Left lobe of liver (tissue), 2 donors: ENCODE measurements around the gene SPECC1L. TPM values are rescaled to one million over a fixed set of nuclear protein-coding genes. Genes with fewer than 3 reads are reported as not detected.

Experiments used
- ATAC-seq: fragments of 200-7000 bp; cut with Tn5 transposase; one replicate; pipeline ENCODE4 v1.9.1; 2020; ENCODE audit warnings: mild to moderate bottlenecking, moderate library complexity
- DNase-seq: peaks from one replicate; pipeline ENCODE4 v3.0.0-alpha.2; 2020; ENCODE audit warnings: low spot score
- total RNA-seq: library from RNA; stranded (reverse); gene quantifications from one replicate; pipeline ENCODE4 v1.2.1, GENCODE V29; 2021
- donor health status: DM: no; HTN: no; CAD: no; lungs with moderate emphysema.
- donor health status: DM: no; HTN: yes; CAD: no.

Gene SPECC1L
- total RNA-seq, 1 donor from 2014 or later, result 25.2 TPM

- ATAC-seq, result no peak
Observed at GRCh38 chr22:24435861-24436371, 165.3 kb downstream of the SPECC1L start.

GRCh38 chr22:24436553-24436952, 165.9 kb downstream of the SPECC1L start:
- no peak for DNase-seq
- no peak for ATAC-seq

More at GRCh38 chr22:24435861-24436371, 165.3 kb downstream of the SPECC1L start:
- no peak for DNase-seq

DNA sequence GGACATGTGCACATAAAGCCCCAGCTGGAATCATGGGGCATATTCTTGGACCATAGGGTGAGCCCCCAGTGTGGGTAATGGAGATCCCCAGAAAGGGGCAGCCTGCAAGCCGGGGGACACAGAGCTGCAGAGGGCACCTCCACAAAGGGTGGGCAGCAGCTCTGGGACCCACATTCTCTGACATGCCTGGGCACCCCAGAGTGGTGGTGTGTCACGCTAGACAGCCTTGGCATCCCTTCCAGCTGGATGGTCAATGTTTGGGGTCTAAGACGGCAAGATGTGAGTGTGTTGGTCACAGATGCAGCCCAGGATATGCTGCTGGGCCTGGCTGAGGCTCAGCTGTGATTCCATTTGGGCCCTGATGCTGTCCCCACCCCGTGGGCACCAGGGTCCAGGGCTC, 166.5 kb downstream of the SPECC1L start:
- no peak for DNase-seq
- no peak for ATAC-seq

- DNase-seq (no peak), ATAC-seq (no peak)
Observed at GRCh38 chr22:24437741-24438328, 167.2 kb downstream of the SPECC1L start.

DNA sequence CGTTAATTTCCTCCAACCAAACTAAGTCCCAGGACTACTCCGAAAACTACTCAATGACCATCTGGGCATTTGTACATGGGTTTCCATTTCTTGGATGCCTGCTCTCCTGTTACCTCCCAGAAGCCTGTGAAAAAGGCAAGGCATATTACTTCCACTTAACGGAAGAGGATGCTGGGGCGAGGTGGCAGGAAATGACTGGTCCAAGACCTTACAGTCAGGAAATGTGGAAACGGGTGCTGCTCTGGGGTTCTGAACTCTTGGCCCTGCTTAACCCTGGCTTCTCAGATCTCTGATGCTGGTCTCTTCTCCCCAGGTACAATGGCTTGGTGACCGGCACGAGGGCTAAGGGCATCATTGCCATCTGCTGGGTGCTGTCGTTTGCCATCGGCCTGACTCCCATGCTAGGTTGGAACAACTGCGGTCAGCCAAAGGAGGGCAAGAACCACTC, 169.7 kb downstream of the SPECC1L start:
- ATAC-seq (no peak), DNase-seq (no peak)

DNA sequence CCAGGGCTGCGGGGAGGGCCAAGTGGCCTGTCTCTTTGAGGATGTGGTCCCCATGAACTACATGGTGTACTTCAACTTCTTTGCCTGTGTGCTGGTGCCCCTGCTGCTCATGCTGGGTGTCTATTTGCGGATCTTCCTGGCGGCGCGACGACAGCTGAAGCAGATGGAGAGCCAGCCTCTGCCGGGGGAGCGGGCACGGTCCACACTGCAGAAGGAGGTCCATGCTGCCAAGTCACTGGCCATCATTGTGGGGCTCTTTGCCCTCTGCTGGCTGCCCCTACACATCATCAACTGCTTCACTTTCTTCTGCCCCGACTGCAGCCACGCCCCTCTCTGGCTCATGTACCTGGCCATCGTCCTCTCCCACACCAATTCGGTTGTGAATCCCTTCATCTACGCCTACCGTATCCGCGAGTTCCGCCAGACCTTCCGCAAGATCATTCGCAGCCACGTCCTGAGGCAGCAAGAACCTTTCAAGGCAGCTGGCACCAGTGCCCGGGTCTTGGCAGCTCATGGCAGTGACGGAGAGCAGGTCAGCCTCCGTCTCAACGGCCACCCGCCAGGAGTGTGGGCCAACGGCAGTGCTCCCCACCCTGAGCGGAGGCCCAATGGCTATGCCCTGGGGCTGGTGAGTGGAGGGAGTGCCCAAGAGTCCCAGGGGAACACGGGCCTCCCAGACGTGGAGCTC, 170.2 kb downstream of the SPECC1L start:
- DNase-seq (peak; percentile 51), ATAC-seq (peak; percentile 18)

DNA sequence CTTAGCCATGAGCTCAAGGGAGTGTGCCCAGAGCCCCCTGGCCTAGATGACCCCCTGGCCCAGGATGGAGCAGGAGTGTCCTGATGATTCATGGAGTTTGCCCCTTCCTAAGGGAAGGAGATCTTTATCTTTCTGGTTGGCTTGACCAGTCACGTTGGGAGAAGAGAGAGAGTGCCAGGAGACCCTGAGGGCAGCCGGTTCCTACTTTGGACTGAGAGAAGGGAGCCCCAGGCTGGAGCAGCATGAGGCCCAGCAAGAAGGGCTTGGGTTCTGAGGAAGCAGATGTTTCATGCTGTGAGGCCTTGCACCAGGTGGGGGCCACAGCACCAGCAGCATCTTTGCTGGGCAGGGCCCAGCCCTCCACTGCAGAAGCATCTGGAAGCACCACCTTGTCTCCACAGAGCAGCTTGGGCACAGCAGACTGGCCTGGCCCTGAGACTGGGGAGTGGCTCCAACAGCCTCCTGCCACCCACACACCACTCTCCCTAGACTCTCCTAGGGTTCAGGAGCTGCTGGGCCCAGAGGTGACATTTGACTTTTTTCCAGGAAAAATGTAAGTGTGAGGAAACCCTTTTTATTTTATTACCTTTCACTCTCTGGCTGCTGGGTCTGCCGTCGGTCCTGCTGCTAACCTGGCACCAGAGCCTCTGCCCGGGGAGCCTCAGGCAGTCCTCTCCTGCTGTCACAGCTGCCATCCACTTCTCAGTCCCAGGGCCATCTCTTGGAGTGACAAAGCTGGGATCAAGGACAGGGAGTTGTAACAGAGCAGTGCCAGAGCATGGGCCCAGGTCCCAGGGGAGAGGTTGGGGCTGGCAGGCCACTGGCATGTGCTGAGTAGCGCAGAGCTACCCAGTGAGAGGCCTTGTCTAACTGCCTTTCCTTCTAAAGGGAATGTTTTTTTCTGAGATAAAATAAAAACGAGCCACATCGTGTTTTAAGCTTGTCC, 171.0 kb downstream of the SPECC1L start:
- ATAC-seq, result peak; percentile 15
- no peak for DNase-seq

GRCh38 chr22:24442352-24442744, 171.7 kb downstream of the SPECC1L start:
- DNase-seq (no peak), ATAC-seq (no peak)

DNA sequence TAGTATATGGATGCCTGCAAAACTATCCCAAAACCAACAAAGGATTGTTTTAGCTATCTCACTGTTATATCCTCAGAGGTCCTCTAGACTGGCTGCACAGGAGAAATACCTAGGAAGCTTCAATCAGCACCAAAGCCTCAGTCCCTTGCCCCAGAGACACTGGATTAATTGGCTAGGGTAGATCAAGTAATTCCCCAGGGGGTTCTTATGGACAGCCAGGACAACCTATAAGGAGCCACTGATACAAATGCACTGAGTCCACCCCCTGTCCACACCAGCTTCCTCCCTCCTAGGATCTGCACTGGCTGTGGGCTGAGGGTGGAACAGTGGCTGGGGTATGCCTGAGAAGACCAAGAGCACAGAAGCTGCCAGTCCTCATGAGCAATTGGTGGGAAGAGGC, 173.0 kb downstream of the SPECC1L start:
- DNase-seq, result no peak
- no peak for ATAC-seq

DNA sequence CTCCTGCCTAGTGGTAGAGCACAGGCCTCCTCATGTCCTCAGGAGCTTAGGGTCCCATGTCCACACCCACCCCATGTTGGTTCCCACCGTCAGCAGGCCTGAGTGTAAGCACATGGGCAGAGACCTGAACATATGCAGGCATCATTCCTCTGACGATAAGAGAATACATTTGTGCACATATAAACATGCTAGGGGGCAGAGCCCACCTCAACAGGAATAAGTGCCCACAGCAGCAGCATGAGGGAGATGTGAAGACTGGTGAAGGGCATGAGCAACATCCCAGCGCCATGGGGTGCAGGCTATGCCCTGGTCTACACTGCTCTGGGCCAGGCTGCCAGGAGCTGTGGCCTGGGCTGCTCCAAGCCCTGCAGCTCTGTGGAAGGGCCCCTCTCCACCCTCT, 173.6 kb downstream of the SPECC1L start:
- no peak for ATAC-seq
- DNase-seq, result no peak

DNA sequence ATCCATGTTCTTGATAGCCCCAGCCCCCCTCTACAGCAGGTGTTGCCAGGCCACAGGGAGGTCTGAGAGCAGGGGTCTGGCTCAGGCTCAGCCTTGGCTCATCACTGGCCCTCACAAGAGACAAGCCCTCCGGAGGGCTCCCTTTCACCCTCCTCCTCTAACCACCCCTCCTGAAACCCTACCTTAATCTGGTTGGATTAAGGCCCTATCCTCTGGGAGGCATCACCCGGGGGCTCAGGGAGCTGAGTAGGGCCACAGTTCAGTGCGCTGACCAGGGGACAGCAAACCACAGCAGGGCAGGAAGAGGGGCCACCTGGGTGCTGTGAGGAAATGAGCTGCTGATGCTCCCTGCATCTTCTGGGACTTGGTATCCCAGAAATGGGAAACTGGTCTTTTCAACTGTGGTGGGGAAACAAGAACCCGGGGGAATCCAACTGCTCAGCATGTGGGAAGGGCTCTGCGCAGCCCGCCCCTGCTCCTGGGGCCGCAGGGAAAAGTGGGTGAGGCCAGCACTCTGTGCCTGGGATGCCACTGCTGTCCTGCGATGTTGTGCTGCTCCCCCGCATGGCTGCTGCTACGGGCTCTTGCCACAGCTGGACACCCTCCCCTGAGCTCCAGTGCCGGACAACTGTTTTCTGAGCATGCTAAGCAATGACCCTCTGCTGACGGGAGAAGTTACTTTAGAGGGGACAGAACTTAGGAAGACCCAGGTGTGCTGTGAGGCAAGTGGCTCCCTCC, 174.3 kb downstream of the SPECC1L start:
- DNase-seq (no peak), ATAC-seq (no peak)

DNA sequence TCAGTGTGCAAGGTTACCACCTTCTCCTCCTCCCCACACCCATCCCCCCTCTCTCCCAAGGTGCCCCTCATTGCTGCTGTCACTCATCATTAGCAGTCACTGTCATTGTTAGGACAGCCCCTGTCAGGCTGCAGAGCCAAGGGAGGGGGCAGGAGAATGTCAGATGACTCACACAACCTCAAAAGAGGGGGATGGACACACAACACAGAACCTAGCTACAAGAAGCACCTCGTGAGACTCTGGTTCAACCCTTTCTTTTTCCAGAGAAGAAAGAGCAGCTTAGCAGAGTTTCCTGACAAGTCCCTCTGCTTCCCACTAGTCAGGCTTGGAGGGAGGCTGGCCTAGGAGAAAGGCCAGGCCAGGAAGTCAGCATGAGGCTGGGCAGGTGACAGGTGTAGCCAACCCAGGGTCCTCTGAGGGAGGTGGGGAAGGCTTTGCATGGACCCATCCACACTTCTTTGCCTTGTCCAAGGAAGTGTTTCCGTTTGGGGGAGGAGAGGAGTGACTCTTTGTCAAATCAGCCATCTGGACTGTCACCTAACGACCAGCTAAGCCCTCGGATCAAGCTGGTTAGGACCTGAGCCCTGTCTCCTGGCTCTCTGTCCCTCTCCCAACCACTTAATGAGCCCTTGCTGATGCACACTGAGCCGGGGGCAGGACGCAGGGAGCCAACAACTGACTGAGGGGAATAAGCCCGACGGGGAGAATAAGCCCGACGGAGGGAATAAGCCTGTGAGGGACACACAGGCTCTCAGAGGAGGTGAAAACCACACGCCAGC, 175.0 kb downstream of the SPECC1L start:
- ATAC-seq (no peak), DNase-seq (no peak)

GRCh38 chr22:24446260-24446611, 175.6 kb downstream of the SPECC1L start:
- no peak for DNase-seq
- ATAC-seq, result no peak

- no peak for DNase-seq
- ATAC-seq, result peak; percentile 14
Observed at GRCh38 chr22:24450610-24451009, 180.0 kb downstream of the SPECC1L start.

- no peak for ATAC-seq
- no peak for DNase-seq
Observed at GRCh38 chr22:24451162-24451561, 180.5 kb downstream of the SPECC1L start.

- ATAC-seq, result no peak
- DNase-seq, result no peak
Observed at GRCh38 chr22:24453853-24454252, 183.2 kb downstream of the SPECC1L start.

- ATAC-seq, result peak; percentile 57
Observed at GRCh38 chr22:24455039-24455438, 184.4 kb downstream of the SPECC1L start.

DNA sequence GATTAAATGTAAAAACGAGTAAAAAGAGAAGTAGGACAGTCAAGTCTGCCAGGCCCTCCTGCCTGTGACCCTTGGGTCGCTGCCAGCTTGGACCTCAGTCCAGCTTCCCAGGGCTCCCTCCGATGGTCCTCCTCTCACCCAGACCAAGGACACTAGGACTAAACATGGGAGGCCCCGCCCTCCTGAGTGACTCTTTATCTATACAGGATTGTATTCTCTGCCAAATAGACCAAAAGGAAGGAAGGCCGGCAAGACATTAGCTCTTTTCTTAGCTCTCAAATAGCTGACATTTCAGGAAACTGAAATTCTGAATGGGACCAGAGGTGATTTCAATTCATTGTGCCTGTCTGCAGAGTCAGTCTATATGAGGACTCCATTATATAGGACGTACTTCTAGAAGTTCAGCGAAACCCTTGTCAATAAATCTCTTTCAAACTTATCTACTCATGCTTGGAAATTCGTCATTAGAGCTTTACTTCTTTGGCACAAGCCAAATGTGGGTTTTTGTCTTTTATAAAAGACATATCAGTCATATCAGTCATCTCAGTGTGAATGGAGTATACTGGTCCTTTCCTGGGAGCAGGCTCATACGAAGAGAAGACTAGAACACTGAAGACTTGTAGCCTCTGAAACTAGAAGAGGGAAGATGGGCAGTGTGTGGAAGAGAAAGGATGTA, 185.3 kb downstream of the SPECC1L start:
- DNase-seq (peak; percentile 78), ATAC-seq (peak; percentile 89)

More at GRCh38 chr22:24455039-24455438, 184.4 kb downstream of the SPECC1L start:
- peak; percentile 45 for DNase-seq

- no peak for DNase-seq
- no peak for ATAC-seq
Observed at GRCh38 chr22:24457894-24458420, 187.3 kb downstream of the SPECC1L start.
